Activated CD4-positive, alpha-beta T cell treated with anti-CD3 and anti-CD28 coated beads for 4 hours (primary cell): ENCODE measurements around the gene STPG3.

Experiments
- DNase-seq, 2 donors: peaks; one replicate each; pipeline ENCODE4 v3.0.0-alpha.2; 2020

The STPG3 gene

GRCh38 chr9:137267933-137268355, 16.9 kb downstream of the STPG3 start:
- DNase-seq, result no peak

DNA sequence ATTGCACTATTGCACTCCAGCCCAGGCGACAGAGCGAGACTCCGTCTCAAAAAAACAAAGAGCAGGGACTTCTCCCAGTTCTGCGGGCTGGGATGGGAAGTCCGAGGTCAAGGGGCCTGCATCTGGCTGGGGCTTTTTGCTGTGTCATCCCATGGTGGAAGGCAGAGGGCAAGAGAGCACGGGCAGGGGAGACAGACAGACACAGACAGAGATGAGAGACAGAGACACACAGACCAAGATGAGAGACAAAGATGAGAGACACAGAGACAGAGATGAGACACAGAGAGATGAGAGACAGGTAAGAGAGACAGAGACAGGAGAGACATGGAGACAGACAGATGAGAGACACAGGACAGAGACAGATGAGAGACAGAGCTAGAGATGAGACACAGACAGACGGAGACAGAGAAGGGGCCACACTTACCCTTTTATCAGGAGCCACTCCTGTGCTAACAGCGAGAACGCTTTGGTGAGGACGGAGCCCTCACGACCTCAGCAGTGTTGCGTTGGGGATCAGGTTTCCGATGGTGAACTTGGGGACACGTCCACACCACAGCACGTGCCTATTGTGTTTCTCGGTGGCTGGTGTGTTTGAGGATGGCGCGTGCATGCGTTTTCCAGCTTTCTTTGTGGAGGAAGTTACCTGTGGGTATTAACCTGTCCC, 17.6 kb downstream of the STPG3 start:
- no peak for DNase-seq

GRCh38 chr9:137269231-137269772, 18.2 kb downstream of the STPG3 start:
- no peak for DNase-seq

- DNase-seq, result no peak
Observed at GRCh38 chr9:137270929-137271695, 20.0 kb downstream of the STPG3 start.

- DNase-seq, result no peak
Observed at GRCh38 chr9:137271696-137272076, 20.6 kb downstream of the STPG3 start.

- DNase-seq, result no peak
Observed at GRCh38 chr9:137272241-137273094, 21.4 kb downstream of the STPG3 start.

DNA sequence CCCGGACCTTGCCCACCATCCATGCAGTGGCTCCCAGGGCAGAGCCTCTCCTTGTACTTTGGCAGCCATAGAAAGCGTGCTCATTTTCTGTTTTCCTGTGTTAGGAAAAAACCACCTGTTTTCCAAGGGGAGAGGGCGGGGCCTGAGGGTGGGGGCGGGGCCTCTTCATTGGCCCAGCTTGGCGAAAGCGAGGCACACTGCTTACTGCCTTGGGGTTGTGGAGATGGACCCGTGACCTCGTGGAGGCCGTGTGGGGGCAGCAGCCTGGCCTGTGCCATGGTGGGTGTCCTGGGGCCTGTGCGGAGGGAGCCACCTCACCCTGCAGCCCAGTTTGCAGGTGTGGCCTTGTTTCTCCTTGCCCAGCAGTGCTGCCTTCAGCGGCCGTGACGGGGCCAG, 22.0 kb downstream of the STPG3 start:
- DNase-seq, result no peak

DNA sequence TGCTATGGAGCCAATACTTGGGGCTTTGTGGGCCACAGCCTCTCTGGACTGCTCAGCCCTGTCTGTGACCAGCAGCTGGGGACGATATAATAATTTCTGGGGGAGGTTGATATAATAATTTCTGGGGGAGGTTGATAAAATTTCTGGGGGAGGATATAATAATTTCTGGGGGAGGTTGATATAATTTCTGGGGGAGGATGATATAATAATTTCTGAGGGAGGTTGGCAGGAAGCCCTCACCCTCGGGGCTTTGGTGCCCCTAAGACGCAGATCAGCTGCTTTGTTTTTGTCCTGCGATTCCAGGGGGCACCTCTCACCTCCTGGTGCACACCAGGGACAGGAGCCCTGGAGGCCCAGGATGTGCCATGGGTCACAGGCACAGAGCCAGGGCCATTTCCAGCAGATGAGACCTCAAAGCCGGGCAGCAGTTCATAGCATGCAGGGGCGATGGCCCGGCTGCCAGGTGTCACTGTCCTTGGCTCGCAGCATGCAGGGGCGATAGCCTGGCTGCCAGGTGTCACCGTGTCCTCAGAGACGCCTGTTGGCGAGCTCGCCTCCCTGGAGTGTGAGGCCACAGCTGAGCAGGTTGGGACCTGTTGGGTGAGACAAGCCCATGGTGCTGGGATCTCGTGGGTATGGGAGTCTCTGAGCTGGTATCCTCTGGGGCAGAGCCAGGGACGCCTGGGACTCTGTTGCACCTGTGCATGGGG, 22.7 kb downstream of the STPG3 start:
- no peak for DNase-seq

GRCh38 chr9:137275203-137275587, 24.1 kb downstream of the STPG3 start:
- no peak for DNase-seq

- DNase-seq, result no peak
Observed at GRCh38 chr9:137275588-137276472, 24.7 kb downstream of the STPG3 start.

DNA sequence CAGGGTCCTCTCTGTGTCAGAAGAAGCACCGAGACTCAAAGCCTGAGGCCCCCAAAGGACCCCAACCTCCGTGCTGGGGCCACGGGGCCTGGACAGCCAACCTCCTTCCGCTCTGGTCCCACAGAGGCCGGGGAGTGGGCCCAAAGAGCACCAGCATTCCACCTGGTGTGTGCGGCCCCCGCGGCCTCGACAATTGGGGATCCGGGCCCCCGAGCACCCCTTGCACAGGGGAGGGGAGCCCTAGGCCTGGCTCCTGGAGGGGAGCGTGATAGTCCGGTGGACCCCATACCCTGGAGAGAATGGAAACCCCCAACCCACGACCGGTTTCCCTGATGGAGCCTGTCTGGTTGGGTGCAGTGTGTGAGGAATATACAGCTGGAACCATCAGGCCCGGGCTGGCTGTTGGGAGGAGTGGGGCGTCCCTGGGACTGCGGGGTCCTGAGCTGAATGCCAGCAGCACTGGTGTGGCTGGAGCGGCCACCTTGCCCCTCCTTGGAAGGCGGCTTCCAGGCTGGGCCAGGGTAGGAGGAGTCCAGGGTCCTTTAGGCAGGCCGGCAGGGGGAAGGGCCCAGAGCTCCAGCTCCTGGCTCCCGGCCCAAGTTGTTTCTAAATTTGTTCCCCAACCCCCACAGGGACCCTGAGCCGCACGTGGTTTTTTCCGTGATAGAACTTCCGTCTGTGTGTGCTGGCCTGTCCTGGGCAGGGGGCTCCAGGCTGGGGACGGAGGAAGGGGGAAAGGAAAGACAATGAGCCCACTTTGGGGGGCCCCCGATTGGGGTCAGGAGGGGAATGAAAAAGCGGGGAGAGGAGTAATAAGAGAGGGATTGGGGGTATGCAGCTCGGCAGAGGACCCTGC, 25.6 kb downstream of the STPG3 start:
- no peak for DNase-seq

GRCh38 chr9:137277329-137278041, 26.4 kb downstream of the STPG3 start, which contains the start of gene TOR4A:
TOR4A (plus strand) TSS chr9:137277726; CDS start chr9:137278690, 964 bp downstream.
- no peak for DNase-seq

DNA sequence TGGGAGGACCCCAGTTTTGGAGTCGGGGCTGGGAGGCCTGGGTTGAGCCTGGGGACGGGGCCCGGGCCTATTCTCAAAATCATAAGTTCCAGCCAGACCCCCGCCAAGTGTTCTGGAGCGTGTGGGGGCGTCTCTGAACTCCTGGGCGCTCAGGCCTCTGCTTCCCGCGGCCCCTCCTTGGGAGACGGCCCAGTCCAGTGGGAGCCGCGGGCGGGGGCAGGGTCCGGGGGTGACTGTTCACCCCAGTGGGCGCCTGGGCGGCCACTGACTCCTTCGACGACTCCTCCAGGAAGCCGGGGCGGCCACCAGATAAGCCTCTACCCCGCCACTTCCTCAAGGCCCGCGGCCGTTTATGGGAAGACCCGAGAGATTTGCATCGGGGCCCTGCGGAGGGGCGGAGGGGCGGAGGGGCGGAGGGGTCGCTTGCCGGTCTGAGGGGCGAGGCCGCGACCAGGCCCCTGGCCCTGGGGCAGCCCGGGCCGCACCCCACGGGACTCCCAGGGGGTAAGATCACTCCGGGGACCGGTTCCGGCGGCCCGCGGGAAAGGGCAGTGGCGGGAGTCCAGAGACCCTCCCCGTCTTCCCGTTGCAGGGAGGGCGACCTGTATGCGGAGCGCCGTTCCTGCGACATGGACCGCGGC, 27.1 kb downstream of the STPG3 start:
- DNase-seq, result no peak

DNA sequence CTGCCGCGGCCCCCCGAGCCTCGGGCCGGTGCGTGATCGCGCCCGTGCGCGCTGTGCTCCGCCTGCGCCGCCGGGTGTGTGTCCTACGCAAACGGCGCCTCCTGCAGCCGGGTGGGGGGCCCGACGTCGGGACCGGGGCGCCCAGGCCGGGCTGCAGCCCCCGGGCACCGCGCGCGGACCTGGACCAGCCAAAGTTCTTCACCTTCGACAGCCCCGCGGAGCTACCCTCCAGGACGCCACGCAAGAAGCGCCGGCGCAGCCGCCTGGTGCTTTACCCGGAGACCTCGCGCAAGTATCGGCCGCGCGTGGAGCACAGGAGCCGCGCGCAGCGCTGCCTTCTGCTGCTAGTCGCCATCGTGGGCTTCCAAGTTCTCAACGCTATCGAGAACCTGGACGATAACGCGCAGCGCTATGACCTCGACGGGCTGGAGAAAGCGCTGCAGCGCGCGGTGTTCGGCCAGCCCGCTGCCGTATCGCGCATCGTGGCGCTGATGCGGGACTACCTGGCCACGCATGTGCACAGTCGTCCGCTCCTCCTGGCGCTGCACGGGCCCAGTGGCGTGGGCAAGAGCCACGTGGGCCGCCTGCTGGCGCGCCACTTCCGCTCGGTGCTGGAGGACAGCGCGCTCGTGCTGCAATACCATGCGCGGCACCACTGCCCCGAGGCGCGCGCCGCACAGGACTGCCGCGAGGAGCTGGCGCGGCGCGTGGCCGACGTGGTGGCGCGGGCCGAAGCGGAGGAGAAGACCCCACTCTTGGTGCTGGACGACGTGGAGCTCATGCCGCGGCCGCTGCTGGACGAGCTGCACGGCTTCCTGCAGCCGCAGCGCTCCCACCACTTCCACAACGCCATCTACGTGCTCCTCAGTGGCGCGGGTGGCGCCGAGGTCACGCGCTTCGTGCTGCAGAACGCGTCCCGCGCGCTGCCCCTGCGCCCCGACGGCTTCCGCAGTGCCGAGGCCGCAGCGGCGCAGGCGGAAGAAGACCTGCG, 27.9 kb downstream of the STPG3 start:
- no peak for DNase-seq

GRCh38 chr9:137279741-137280473, 28.8 kb downstream of the STPG3 start:
- no peak for DNase-seq

GRCh38 chr9:137280474-137281344, 29.6 kb downstream of the STPG3 start:
- DNase-seq, result no peak
